CD4-positive, alpha-beta T cell treated with Interferon alpha-2 for 1 hour (primary cell): ENCODE data around the gene CKB.

Experiments used
- DNase-seq, 2 donors: peaks; one replicate each; pipeline ENCODE4 v3.0.0-alpha.2; 2020 to 2022

Gene CKB

GRCh38 chr14:103549361-103550311 lies 27.0 kb upstream of the CKB start:
- no peak for DNase-seq

- DNase-seq: no peak
These were observed 26.1 kb upstream of the CKB start for GRCh38 chr14:103548463-103549351.

DNA sequence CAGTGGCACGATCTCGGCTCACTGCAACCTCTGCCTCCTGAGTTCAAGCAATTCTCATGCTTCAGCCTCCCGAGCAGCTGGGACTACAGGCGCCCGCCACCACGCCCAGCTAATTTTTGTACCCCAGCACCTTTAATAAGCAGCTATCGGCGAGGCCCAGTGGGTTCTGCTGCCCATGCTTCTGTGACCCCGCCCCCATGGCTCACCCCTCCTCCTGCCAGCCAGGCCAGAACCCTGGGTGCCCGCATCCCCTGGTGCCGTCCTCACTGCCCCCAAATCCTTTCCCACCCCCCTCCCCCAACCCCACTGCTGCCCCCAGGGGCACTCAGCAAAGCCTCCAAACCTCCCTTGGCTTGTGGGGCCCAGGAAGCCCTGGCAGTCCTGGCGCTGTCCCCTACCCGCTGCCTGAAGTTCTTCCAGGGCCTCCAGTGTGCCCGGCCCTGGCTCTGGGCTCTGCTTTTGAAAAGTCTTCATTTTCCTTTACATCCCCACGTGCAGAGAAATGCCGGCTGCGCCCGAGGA lies 25.4 kb upstream of the CKB start:
- DNase-seq: no peak

DNA sequence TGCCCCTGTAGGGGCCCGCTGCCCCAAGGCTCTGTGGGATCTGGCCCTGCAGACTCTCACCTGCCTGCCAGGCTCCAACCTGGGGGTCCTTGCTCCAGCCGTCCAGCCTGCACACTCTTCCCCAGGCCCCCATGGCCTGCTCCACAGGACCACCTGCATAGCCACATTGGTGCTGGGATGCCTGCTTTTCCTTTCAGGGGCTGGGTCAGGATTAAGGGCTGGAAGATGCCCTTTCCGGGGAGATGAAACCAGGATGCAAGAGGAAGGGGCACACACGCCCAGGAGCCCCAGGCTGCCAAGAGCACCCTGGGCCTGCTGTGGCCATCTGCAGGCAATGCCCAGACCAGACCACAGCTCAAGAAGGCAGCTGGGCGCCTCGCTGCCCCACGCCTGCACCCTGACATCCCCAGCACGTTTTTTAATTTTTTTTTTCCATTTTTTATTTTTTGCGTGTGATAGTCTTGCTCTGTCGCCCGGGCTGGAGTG lies 24.9 kb upstream of the CKB start:
- no peak for DNase-seq

GRCh38 chr14:103546652-103547454 lies 24.2 kb upstream of the CKB start:
- peak; percentile 69 to 81 for DNase-seq

- DNase-seq: no peak
These were observed 23.5 kb upstream of the CKB start for GRCh38 chr14:103545915-103546651.

DNA sequence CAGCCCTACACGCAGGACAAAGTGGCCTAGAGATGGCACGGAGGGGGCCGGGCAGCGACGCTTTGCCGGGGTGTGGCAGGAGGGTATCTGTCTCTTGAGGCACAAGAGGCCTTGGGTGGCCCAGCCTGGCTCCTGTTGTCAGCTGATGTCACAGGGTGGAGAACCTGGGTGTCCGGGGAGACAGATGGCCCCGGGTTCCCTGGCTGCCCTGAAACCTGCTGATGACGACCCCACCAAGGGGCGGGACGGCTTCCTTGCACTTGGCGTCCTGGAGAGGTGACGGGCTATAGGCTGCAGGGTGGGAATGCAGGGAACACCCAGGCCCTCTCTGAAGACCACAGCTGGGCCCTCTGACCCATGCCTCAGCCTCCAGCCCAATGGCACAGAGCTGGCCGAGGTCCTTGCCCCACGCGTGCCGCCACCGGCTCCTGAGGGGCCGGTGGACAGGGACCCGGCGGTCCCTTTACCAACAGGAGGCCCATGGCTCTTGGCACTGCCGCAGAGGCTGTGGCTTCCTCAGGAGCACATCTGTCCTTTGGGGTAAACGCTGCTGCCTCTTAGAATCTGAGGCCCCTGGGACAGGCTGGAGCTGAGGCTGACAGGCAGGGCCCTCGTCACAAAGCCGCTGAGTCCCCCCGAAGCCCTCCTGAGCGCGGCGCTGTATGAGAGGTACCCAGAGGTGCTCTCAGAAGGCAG lies 22.7 kb upstream of the CKB start:
- no peak for DNase-seq

- no peak for DNase-seq
These were observed 22.0 kb upstream of the CKB start for GRCh38 chr14:103544388-103545218.

- no peak for DNase-seq
These were observed 21.2 kb upstream of the CKB start for GRCh38 chr14:103543721-103544387.

- no peak for DNase-seq
These were observed 20.5 kb upstream of the CKB start for GRCh38 chr14:103543140-103543539.

DNA sequence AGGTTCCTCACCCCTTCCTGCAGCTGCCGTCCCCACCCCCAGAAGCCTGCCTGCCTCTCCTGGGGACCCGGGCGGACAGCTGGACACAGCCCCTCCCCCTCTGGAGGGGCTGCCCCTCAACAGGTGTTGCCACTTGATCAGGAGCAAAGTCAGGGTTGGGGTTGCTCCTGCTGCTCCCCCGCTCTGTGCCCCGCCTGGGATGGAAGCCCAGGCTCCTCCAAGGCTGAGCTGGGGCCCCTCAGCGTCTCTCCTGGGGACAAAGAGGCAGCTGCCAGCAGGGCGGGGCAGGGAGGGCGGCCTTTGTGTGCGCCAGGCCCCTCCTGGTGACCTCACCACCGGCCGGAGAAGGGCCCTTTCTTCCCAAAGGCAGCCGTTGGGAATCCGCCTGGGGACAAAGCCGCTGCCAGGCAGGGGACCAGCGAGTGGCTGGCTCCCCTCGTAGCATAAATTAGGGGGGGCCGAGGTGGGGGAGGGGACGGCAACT lies 20.0 kb upstream of the CKB start:
- no peak for DNase-seq

DNA sequence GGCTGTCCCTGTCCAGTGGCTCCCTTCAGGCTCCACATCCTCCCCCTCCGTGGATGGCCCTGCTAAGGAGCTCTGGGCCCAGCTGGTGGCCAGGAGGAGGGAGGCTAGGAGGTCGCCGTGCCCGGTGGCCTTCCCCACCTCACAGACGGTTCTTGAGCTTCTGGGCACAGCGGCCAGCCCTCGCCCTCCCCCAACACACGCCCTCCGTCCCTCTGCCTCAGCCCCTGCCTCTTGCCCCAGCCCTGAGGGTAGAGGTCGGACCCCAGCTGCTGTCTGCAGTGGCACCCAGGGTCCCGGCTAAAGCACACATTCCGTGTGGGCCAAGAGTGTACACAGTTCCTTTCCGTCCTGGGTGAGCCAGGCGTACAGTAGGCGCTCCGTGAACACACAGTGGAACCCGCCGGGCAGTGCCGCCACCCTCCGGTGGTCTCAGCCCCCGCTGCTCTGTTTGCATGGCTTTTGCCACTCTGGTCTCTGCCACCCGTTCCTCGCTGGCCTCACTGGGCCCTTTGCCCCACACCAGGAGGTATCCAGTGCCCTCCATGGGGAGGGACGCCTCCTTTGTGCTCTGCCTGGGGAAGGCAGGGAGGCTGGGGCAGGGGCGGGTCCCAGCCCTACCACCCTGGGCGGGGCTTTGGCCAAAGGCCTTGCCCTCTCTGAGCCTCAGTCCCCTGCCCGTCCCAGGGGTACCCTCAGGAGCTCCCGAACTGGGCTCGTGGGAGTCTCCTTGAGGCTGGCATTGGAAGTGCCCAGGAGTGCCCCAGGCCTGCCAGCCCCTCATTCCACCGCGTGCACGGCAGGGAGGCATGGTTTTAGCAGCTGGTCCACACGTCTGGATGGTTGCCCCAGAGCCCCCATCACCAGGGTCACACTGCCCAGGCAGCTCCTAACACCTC lies 19.3 kb upstream of the CKB start:
- no peak for DNase-seq

- DNase-seq: no peak
These were observed 18.4 kb upstream of the CKB start for GRCh38 chr14:103540821-103541708.

DNA sequence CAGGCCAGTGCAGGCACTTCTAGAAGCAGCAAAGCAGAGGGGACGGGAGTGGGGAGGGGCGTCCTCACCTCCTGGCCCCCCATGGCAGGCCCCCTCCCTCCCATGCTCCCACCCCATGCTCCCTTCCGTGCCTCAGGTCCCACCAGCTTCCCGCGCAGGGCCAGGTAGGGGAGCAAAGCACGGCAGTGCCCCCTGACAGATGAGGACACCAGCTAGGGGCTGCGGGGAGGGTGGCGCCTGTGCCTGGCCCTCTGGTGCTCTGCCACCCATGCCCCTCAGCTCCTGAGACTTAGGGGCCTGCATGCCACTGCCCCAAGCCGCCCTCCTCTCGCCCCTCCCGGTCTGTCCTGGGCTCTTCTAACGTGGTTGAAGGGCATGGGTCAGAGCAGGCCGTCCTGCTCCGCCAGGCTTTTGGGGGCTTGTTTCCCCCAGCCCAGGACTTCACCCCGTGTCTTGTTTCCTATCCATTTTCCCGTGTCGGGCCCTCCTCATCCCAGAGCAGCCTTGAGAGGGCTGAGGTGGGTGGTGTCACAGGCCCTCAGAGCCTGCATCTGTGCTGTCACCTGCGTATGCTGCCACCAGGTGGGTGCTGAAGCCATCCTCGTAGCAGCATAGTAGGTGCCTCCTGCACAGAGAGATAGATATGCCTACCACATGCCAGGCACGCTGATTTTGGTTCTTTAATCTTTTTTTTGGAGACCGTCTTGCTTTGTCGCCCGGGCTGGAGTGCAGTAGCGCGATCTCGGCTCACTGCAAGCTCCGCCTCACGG lies 16.6 kb upstream of the CKB start:
- no peak for DNase-seq

DNA sequence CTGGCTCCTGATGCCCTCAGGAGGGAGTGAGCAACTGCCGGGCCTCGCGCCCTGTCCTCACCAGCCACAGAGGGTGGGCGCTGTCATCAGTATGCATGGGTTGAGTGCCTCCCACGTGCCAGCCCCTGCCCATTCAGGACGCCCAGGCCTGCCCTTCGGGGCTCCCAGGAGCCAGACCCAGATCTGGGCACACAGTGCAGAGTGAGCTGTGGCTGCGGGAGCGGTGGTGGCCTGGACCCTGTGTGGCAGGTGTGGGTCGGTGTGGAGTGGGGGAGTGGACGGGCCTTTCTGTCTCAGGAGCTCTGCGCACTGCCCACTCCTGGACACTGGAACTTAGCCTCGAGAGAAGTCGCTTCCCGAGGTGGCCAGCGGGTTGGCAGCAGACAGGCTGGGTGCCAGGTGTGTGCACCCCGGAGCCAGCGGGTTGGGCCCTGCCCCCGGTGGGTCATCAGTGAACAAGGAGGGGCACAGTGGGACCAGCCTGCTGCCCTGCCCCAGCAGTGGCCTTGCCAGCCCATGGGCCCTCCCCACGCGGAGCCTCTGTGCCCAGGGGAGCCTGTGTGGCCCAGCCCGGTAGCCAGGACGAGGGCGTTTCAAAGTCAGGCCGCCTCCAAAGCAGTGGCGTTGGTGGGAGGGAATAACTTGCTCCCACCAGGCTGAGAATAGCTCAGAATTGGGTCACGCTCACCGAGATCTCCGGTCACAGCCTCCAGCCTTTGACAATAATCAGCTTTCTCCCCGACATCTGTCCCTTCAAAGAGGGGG lies 15.8 kb upstream of the CKB start:
- DNase-seq: no peak
